NT2/D1 (cell line): ENCODE results near the gene RPS6KA2.

ENCODE experiments used
- SUZ12 ChIP-seq: IDR thresholded peaks from 2 replicates; pipeline ENCODE4 v1.6.1; 2011; ENCODE audit not compliant: insufficient read length, insufficient read depth; ENCODE audit errors: extremely low read depth
- YY1 ChIP-seq: IDR thresholded peaks from 2 replicates; pipeline ENCODE4 v1.6.1; 2011; ENCODE audit not compliant: insufficient read length, insufficient read depth
- ZNF274 ChIP-seq: IDR thresholded peaks from 2 replicates; pipeline ENCODE4 v1.6.1; 2011; ENCODE audit warnings: mild to moderate bottlenecking, low read depth, low read length

DNA sequence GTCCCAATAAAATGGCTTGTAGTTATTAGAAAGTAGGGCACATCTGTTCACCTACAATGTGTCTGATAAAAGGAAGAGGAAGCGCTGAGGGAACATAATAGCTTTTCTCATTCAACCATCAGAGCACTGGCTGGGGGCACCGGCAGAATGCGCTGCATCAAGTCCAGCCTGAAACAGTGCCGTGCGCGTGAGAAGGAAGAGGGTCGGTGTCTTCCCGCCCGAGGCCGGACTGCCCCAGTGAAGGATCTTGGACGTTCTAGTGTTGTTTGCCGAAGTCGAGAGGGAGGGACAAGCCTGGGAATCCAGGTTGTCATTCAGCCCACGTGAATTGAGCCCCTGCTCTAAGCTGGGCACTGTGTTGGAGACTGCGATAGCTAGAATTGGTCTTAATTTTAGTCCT lies 182.6 kb downstream of the RPS6KA2 start:
- no peak for TF ChIP-seq YY1
- TF ChIP-seq SUZ12, result no peak
- TF ChIP-seq ZNF274, result no peak
